Suprapubic skin (tissue), 4 donors: Measurements from ENCODE around the gene DIAPH2.

ENCODE experiments used
- CTCF ChIP-seq, 2 donors: fragments of 200-600 bp in 1 of 2; fragments of 450-650 bp in 1 of 2; sonication (generic) in 1 of 2; IDR thresholded peaks; one replicate each; pipeline ENCODE4 v1.5.1; 2016 to 2019; ENCODE audit warnings: antibody characterized with exemption in 2 of 2, mild to moderate bottlenecking in 1 of 2, moderate library complexity in 1 of 2
- EP300 ChIP-seq: sonication (generic); formaldehyde crosslinking; IDR thresholded peaks from one replicate; pipeline ENCODE4 v1.6.1; 2017; ENCODE audit warnings: antibody characterized with exemption
- POLR2AphosphoS5 ChIP-seq, 3 donors: sonication (generic); formaldehyde crosslinking; IDR thresholded peaks; one replicate each; pipeline ENCODE4 v1.6.1; 2017; ENCODE audit warnings: antibody characterized with exemption in 3 of 3

GRCh38 chrX:96957718-96958117 lies 273.1 kb downstream of the DIAPH2 start:
- TF ChIP-seq POLR2AphosphoS5 (IDR thresholded peaks at IDR 0.05) (no peak), EP300 (no peak), CTCF (IDR thresholded peaks at IDR 0.05) (no peak)
